ENCODE data around the gene RAB31. TPM values are rescaled to one million over a fixed set of nuclear protein-coding genes. Genes with fewer than 3 reads are reported as not detected.

Gene RAB31
- polyA plus RNA-seq, 1 donor (not counting 4 experiments of a cell fraction or from before 2014, with no cell fraction given): 47.0 TPM

- no peak for DNase-seq (ENCODE audit: low read depth, low spot score)
- dilution Hi-C loops (cut with MboI; ENCODE audit: extremely low pct_ligation_motif_present, low sequenced_read_pairs): no loop called here
- H3K4me3 ChIP-seq (ENCODE audit: control insufficient read depth in 2 of 3, extremely low read depth in 1 of 3, insufficient read depth in 2 of 3, low read depth in 1 of 3, low read length in 3 of 3): no peak overlapping the region
Measured at GRCh38 chr18:9851511-9851910, 143.4 kb downstream of the RAB31 start.

DNA sequence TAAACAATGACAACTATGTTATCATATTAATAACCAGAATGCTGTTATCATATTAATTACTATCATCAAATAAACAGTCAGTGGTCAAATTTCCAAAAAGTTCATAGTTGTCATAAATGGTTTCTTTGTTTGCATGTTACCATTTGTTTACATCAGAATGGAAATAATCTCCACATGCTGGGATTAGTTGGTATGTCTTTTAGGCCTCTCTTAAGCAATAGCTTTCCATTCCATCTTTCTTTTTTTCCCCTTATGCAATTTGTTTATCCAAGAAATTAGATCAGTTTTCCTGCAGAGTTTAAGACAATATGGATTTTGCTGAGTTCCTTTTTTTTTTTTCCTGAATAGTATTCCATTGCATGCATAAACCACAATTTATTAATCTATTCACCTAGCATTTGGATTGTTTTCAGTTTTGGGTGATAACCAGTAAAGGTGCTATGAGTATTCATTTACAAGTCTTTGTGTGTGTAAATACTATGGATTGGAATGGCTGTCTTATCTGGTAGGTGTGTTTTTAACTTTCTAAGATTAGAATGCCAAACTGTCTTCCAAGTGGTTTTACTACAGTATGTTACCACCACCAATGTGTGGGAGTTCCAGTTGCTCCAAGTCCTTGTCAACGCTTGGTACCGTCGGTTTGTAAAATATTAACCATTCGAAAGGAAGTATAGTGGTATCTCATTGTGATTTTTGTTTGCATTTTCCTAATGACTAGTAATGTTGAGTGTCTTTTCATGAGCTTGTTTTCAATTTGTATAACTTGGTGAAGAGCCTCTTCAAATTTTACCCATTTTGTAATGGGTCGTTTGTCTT, 144.4 kb downstream of the RAB31 start:
- no peaks in the 10 kb centered on the region for H4K20me1 ChIP-seq (ENCODE audit: control insufficient read depth, extremely low read depth, insufficient read depth, low read length)
- FAIRE-seq (no peak), DNase-seq (ENCODE audit: low read depth, low spot score) (no peak)
- TF ChIP-seq CTCF (optimal IDR thresholded peaks at IDR 0.05 in 1 of 3, IDR thresholded peaks at IDR 0.05 in 1 of 3, conservative IDR thresholded peaks at IDR 0.05 in 1 of 3; ENCODE audit: extremely low read depth in 1 of 3, insufficient read depth in 2 of 3, low read length in 3 of 3): no peak
- TF ChIP-seq EZH2 (IDR thresholded peaks at IDR 0.05; ENCODE audit: low read length): no peak
- peaks cover 27% of the 10 kb centered on the region for H3K4me1 ChIP-seq (ENCODE audit: control insufficient read depth, extremely low read depth, insufficient read depth, low read length)
- no peaks in the 10 kb centered on the region for H3K9me3 ChIP-seq (ENCODE audit: control insufficient read depth, low read depth, low read length)
- H3K36me3 ChIP-seq (ENCODE audit: control insufficient read depth in 2 of 2, extremely low read depth in 1 of 2, insufficient read depth in 2 of 2, low read length in 2 of 2): no peaks in the 10 kb centered on the region
- no peaks in the 10 kb centered on the region for H3K79me2 ChIP-seq (ENCODE audit: control insufficient read depth, insufficient read depth, low read length)
- no peak overlapping the region for H2AFZ ChIP-seq (ENCODE audit: control insufficient read depth, low read length)
- no peak overlapping the region for H3K4me3 ChIP-seq (ENCODE audit: control insufficient read depth in 2 of 3, extremely low read depth in 1 of 3, insufficient read depth in 2 of 3, low read depth in 1 of 3, low read length in 3 of 3)
- no peak overlapping the region for H3K27ac ChIP-seq (ENCODE audit: control insufficient read depth, insufficient read depth, low read length)
- H3K4me2 ChIP-seq (ENCODE audit: control insufficient read depth, extremely low read depth, insufficient read depth, low read depth, low read length): no peak overlapping the region
- no peak overlapping the region for H3K9ac ChIP-seq (ENCODE audit: control insufficient read depth, extremely low read depth, insufficient read depth, low read length)
- H3K9me1 ChIP-seq (ENCODE audit: control insufficient read depth, extremely low read depth, insufficient read depth, low read length): no peaks in the 10 kb centered on the region
- H3K27me3 ChIP-seq (ENCODE audit: control insufficient read depth, extremely low read depth, insufficient read depth, low read length): no peaks in the 10 kb centered on the region
- dilution Hi-C loops (cut with MboI; ENCODE audit: extremely low pct_ligation_motif_present, low sequenced_read_pairs): no loop called here

More at GRCh38 chr18:9851511-9851910, 143.4 kb downstream of the RAB31 start:
- Histone ChIP-seq H3K27ac (ENCODE audit: control insufficient read depth, insufficient read depth, low read length) (peak overlapping the region; percentile 50), H3K4me2 (ENCODE audit: control insufficient read depth, extremely low read depth, insufficient read depth, low read depth, low read length) (peak overlapping the region; percentile 11), H3K9me3 (ENCODE audit: control insufficient read depth, low read depth, low read length) (no peaks in the 10 kb centered on the region), H4K20me1 (ENCODE audit: control insufficient read depth, extremely low read depth, insufficient read depth, low read length) (no peaks in the 10 kb centered on the region), H3K9me1 (ENCODE audit: control insufficient read depth, extremely low read depth, insufficient read depth, low read length) (no peaks in the 10 kb centered on the region), H3K4me1 (ENCODE audit: control insufficient read depth, extremely low read depth, insufficient read depth, low read length) (peaks cover 27% of the 10 kb centered on the region), H3K9ac (ENCODE audit: control insufficient read depth, extremely low read depth, insufficient read depth, low read length) (no peak overlapping the region), H3K36me3 (ENCODE audit: control insufficient read depth in 2 of 2, extremely low read depth in 1 of 2, insufficient read depth in 2 of 2, low read length in 2 of 2) (no peaks in the 10 kb centered on the region), H3K79me2 (ENCODE audit: control insufficient read depth, insufficient read depth, low read length) (no peaks in the 10 kb centered on the region), H3K27me3 (ENCODE audit: control insufficient read depth, extremely low read depth, insufficient read depth, low read length) (no peaks in the 10 kb centered on the region), H2AFZ (ENCODE audit: control insufficient read depth, low read length) (no peak overlapping the region)
- no peak for FAIRE-seq
- TF ChIP-seq EZH2 (IDR thresholded peaks at IDR 0.05; ENCODE audit: low read length) (no peak), CTCF (optimal IDR thresholded peaks at IDR 0.05 in 1 of 3, IDR thresholded peaks at IDR 0.05 in 1 of 3, conservative IDR thresholded peaks at IDR 0.05 in 1 of 3; ENCODE audit: extremely low read depth in 1 of 3, insufficient read depth in 2 of 3, low read length in 3 of 3) (no peak)

All from keratinocyte (primary cell).